SW480 (cell line): ENCODE measurements around the gene NECAP2.
"Not testable (repeated sequence)": the region's sequence is repeated elsewhere in the genome, so short reads cannot be mapped to it uniquely, and the experiment has no call there.

Experiments
- DNase-seq: peaks from one replicate; pipeline ENCODE4 v3.0.0-alpha.2; 2016; ENCODE audit warnings: low spot score

NECAP2 gene

GRCh38 chr1:16498573-16499413 is 58.3 kb downstream of the NECAP2 start:
- peak; percentile 77 for DNase-seq

- not testable (repeated sequence) for DNase-seq
Measured at GRCh38 chr1:16500466-16500865, 59.9 kb downstream of the NECAP2 start.

GRCh38 chr1:16500975-16501374 is 60.5 kb downstream of the NECAP2 start:
- not testable (repeated sequence) for DNase-seq

GRCh38 chr1:16501446-16501845 is 60.9 kb downstream of the NECAP2 start:
- not testable (repeated sequence) for DNase-seq

- DNase-seq = no peak
Measured at GRCh38 chr1:16503494-16503893, 63.0 kb downstream of the NECAP2 start.

GRCh38 chr1:16505870-16506269 is 65.3 kb downstream of the NECAP2 start:
- DNase-seq = not testable (repeated sequence)

- peak; percentile 8 for DNase-seq
Measured at GRCh38 chr1:16506364-16507136, 66.0 kb downstream of the NECAP2 start.

- DNase-seq = not testable (repeated sequence)
Measured at GRCh38 chr1:16508861-16509445, 68.4 kb downstream of the NECAP2 start.
